HG02973 (cell line): ENCODE results near the gene ENGASE.

ENCODE experiments used
- ATAC-seq: cut with Tn5 transposase; IDR thresholded peaks from one replicate; pipeline ENCODE4 v1.9.1; 2021; ENCODE audit warnings: moderate library complexity; ENCODE audit not compliant: unreplicated experiment

ENGASE gene

GRCh38 chr17:79113699-79114457 lies 39.3 kb downstream of the ENGASE start:
- ATAC-seq = no peak

- no peak for ATAC-seq
Measured at GRCh38 chr17:79114458-79115301, 40.1 kb downstream of the ENGASE start.

GRCh38 chr17:79115487-79115886 lies 40.9 kb downstream of the ENGASE start:
- ATAC-seq = no peak

GRCh38 chr17:79116575-79117368 lies 42.1 kb downstream of the ENGASE start:
- no peak for ATAC-seq

GRCh38 chr17:79117905-79118487 lies 43.4 kb downstream of the ENGASE start:
- no peak for ATAC-seq

GRCh38 chr17:79118924-79119323 lies 44.3 kb downstream of the ENGASE start:
- ATAC-seq = no peak

- no peak for ATAC-seq
Measured at GRCh38 chr17:79120259-79120658, 45.6 kb downstream of the ENGASE start.

- ATAC-seq = no peak
Measured at GRCh38 chr17:79123988-79124387, 49.4 kb downstream of the ENGASE start.

GRCh38 chr17:79124513-79125209 lies 50.0 kb downstream of the ENGASE start:
- ATAC-seq = no peak

GRCh38 chr17:79125503-79125902 lies 50.9 kb downstream of the ENGASE start:
- ATAC-seq = no peak

- ATAC-seq = no peak
Measured at GRCh38 chr17:79126139-79126538, 51.5 kb downstream of the ENGASE start.

- no peak for ATAC-seq
Measured at GRCh38 chr17:79127534-79128135, 53.0 kb downstream of the ENGASE start.

GRCh38 chr17:79129523-79129922 lies 54.9 kb downstream of the ENGASE start:
- ATAC-seq = no peak

- ATAC-seq = no peak
Measured at GRCh38 chr17:79130536-79131273, 56.1 kb downstream of the ENGASE start.

- no peak for ATAC-seq
Measured at GRCh38 chr17:79131274-79131635, 56.6 kb downstream of the ENGASE start.

GRCh38 chr17:79131701-79132100 lies 57.1 kb downstream of the ENGASE start:
- no peak for ATAC-seq

GRCh38 chr17:79132271-79133064 lies 57.8 kb downstream of the ENGASE start:
- ATAC-seq = no peak

GRCh38 chr17:79133214-79133613 lies 58.6 kb downstream of the ENGASE start:
- ATAC-seq = no peak

- ATAC-seq = no peak
Measured at GRCh38 chr17:79133985-79134384, 59.4 kb downstream of the ENGASE start.
